ENCODE data around the gene DHRS9.
"Not testable (repeated sequence)": the region's sequence is repeated elsewhere in the genome, so short reads cannot be mapped to it uniquely, and the experiment has no call there.

The DHRS9 gene

GRCh38 chr2:169069341-169069740 is at the start of gene DHRS9:
TSS of gene DHRS9 (plus strand) at chr2:169069563. CDS start at chr2:169081582, 12,019 bp downstream.
- no peak for DNase-seq

GRCh38 chr2:169023161-169023560 is 46.2 kb upstream of the DHRS9 start:
- DNase-seq, result no peak

GRCh38 chr2:169026056-169026455 is 43.3 kb upstream of the DHRS9 start:
- no peak for DNase-seq

GRCh38 chr2:169027234-169027633 is 42.1 kb upstream of the DHRS9 start:
- no peak for DNase-seq

GRCh38 chr2:169029341-169029740 is 40.0 kb upstream of the DHRS9 start:
- DNase-seq, result no peak

- no peak for DNase-seq
Measured at GRCh38 chr2:169031202-169031601, 38.2 kb upstream of the DHRS9 start, which contains the start of gene ABCB11. TSS of gene ABCB11 (minus strand) at chr2:169031324. CDS start at chr2:169018125, 13,199 bp downstream.

- DNase-seq, result no peak
Measured at GRCh38 chr2:169034256-169034655, 35.1 kb upstream of the DHRS9 start.

- DNase-seq, result no peak
Measured at GRCh38 chr2:169034984-169035544, 34.3 kb upstream of the DHRS9 start.

- DNase-seq, result no peak
Measured at GRCh38 chr2:169035887-169036286, 33.5 kb upstream of the DHRS9 start.

- no peak for DNase-seq
Measured at GRCh38 chr2:169036736-169037440, 32.5 kb upstream of the DHRS9 start.

GRCh38 chr2:169038338-169038757 is 31.0 kb upstream of the DHRS9 start:
- DNase-seq, result no peak

GRCh38 chr2:169039702-169040101 is 29.7 kb upstream of the DHRS9 start:
- DNase-seq, result no peak

- no peak for DNase-seq
Measured at GRCh38 chr2:169041594-169041993, 27.8 kb upstream of the DHRS9 start.

GRCh38 chr2:169042856-169043255 is 26.5 kb upstream of the DHRS9 start:
- no peak for DNase-seq

GRCh38 chr2:169046440-169047151 is 22.8 kb upstream of the DHRS9 start:
- no peak for DNase-seq

GRCh38 chr2:169047256-169048250 is 21.8 kb upstream of the DHRS9 start:
- DNase-seq, result no peak

- no peak for DNase-seq
Measured at GRCh38 chr2:169049142-169049541, 20.2 kb upstream of the DHRS9 start.

GRCh38 chr2:169050476-169051240 is 18.7 kb upstream of the DHRS9 start:
- DNase-seq, result no peak

GRCh38 chr2:169054575-169054974 is 14.8 kb upstream of the DHRS9 start:
- not testable (repeated sequence) for DNase-seq

- DNase-seq, result not testable (repeated sequence)
Measured at GRCh38 chr2:169064199-169064598, 5.2 kb upstream of the DHRS9 start.

GRCh38 chr2:169065422-169065821 is 3.9 kb upstream of the DHRS9 start:
- no peak for DNase-seq
